Mesendoderm (in vitro differentiated cells): ENCODE results near the gene SMARCC2.

Experiments used
- DNase-seq: peaks from one replicate; pipeline ENCODE4 v3.0.0; 2013
- H2AK5ac ChIP-seq: 2 replicates; pipeline ENCODE4 v1.6.1; 2013; ENCODE audit warnings: low read length, inconsistent platforms
- H2BK120ac ChIP-seq: 2 replicates; pipeline ENCODE4 v1.6.1; 2013; ENCODE audit warnings: low read depth, mild to moderate bottlenecking, low read length, moderate library complexity, mixed read lengths
- H2BK15ac ChIP-seq: replicated peaks from 2 replicates; pipeline ENCODE4 v1.6.1; 2013; ENCODE audit warnings: low read depth, mild to moderate bottlenecking, moderate library complexity
- H2BK5ac ChIP-seq: 2 replicates; pipeline ENCODE4 v1.6.1; 2013; ENCODE audit warnings: low read length, inconsistent platforms
- H3K18ac ChIP-seq: 2 replicates; pipeline ENCODE4 v1.6.1; 2013; ENCODE audit warnings: mild to moderate bottlenecking, low read length, mixed read lengths
- H3K23ac ChIP-seq: one replicate; pipeline ENCODE4 v1.6.1; 2013; ENCODE audit warnings: low read length
- H3K27ac ChIP-seq: 2 replicates; pipeline ENCODE4 v1.5.1; 2013; ENCODE audit warnings: low read depth, mild to moderate bottlenecking, inconsistent platforms, low read length, moderate library complexity
- H3K27me3 ChIP-seq: 2 replicates; pipeline ENCODE4 v1.6.1; 2013; ENCODE audit warnings: low read length, control low read depth, mild to moderate bottlenecking, inconsistent platforms; ENCODE audit not compliant: insufficient read depth, poor library complexity
- H3K36me3 ChIP-seq: 2 replicates; pipeline ENCODE4 v1.6.1; 2013; ENCODE audit warnings: low read length, inconsistent platforms; ENCODE audit not compliant: control insufficient read depth, insufficient read depth
- H3K4ac ChIP-seq: one replicate; pipeline ENCODE4 v1.6.1; 2013; ENCODE audit warnings: low read depth, mild to moderate bottlenecking, low read length, moderate library complexity
- H3K4me1 ChIP-seq: 2 replicates; pipeline ENCODE4 v1.6.1; 2013; ENCODE audit warnings: low read depth, low read length, inconsistent platforms; ENCODE audit not compliant: control insufficient read depth
- H3K4me2 ChIP-seq: 2 replicates; pipeline ENCODE4 v1.6.1; 2013; ENCODE audit warnings: low read length
- H3K4me3 ChIP-seq: 2 replicates; pipeline ENCODE4 v1.5.1; 2013; ENCODE audit warnings: mild to moderate bottlenecking, low read length
- H3K56ac ChIP-seq: one replicate; pipeline ENCODE4 v1.6.1; 2013; ENCODE audit warnings: low read length
- H3K79me1 ChIP-seq: 2 replicates; pipeline ENCODE4 v1.6.1; 2013; ENCODE audit warnings: low read length, inconsistent platforms
- H3K79me2 ChIP-seq: 2 replicates; pipeline ENCODE4 v1.6.1; 2013; ENCODE audit warnings: mild to moderate bottlenecking, low read length; ENCODE audit not compliant: control insufficient read depth, insufficient read depth
- H3K9ac ChIP-seq: 2 replicates; pipeline ENCODE4 v1.6.1; 2013; ENCODE audit warnings: low read length, inconsistent platforms
- H4K5ac ChIP-seq: one replicate; pipeline ENCODE4 v1.6.1; 2013; ENCODE audit warnings: low read length
- H4K8ac ChIP-seq: one replicate; pipeline ENCODE4 v1.6.1; 2013; ENCODE audit warnings: low read depth, mild to moderate bottlenecking, control low read depth, low read length, moderate library complexity
- WGBS: extraction: QIAGEN DNeasy Blood & Tissue Kit; methylation state at CpG from one replicate; pipeline ENCODE4 v1.1.7; 2013; ENCODE audit warnings: low lambda C conversion rate, missing lambda C conversion rate; ENCODE audit not compliant: insufficient coverage; ENCODE audit errors: extremely low coverage; 5-methylcytosine and 5-hydroxymethylcytosine counted together

SMARCC2 gene

GRCh38 chr12:56143217-56143616, 46.1 kb downstream of the SMARCC2 start:
- Histone ChIP-seq H3K4ac (no peak overlapping the region), H2BK15ac (no peak overlapping the region), H2BK120ac (no peak overlapping the region), H3K4me1 (no peaks in the 10 kb centered on the region), H3K36me3 (peaks cover 18% of the 10 kb centered on the region), H3K56ac (no peak overlapping the region), H2AK5ac (no peak overlapping the region), H4K5ac (no peak overlapping the region), H3K4me3 (no peak overlapping the region), H3K27ac (no peak overlapping the region), H3K79me2 (no peaks in the 10 kb centered on the region), H4K8ac (no peak overlapping the region), H3K27me3 (no peaks in the 10 kb centered on the region), H3K9ac (no peak overlapping the region), H2BK5ac (no peak overlapping the region), H3K23ac (no peak overlapping the region), H3K79me1 (no peaks in the 10 kb centered on the region), H3K18ac (no peak overlapping the region), H3K4me2 (no peak overlapping the region)
- DNase-seq = no peak
- WGBS = no CpG with 5 or more reads among the region's 4 CpGs

- H2BK15ac ChIP-seq = no peak overlapping the region
- no peak overlapping the region for H2BK120ac ChIP-seq
- H3K23ac ChIP-seq = no peak overlapping the region
- H3K9ac ChIP-seq = no peak overlapping the region
- H3K4me3 ChIP-seq = no peak overlapping the region
- no peak overlapping the region for H3K4me2 ChIP-seq
- no peak overlapping the region for H3K56ac ChIP-seq
- H3K4ac ChIP-seq = no peak overlapping the region
- H3K4me1 ChIP-seq = no peaks in the 10 kb centered on the region
- H3K27ac ChIP-seq = no peak overlapping the region
- H3K79me2 ChIP-seq = no peaks in the 10 kb centered on the region
- no CpG with 5 or more reads among the region's 19 CpGs for WGBS
- H3K27me3 ChIP-seq = no peaks in the 10 kb centered on the region
- H4K5ac ChIP-seq = no peak overlapping the region
- no peak overlapping the region for H3K18ac ChIP-seq
- peaks cover 24% of the 10 kb centered on the region for H3K36me3 ChIP-seq
- H2BK5ac ChIP-seq = no peak overlapping the region
- DNase-seq = no peak
- H4K8ac ChIP-seq = no peak overlapping the region
- no peak overlapping the region for H2AK5ac ChIP-seq
- no peaks in the 10 kb centered on the region for H3K79me1 ChIP-seq
Measured at GRCh38 chr12:56141946-56142784, 47.1 kb downstream of the SMARCC2 start.

- H3K9ac ChIP-seq = no peak overlapping the region
- no peak overlapping the region for H2AK5ac ChIP-seq
- no peak overlapping the region for H4K5ac ChIP-seq
- no peaks in the 10 kb centered on the region for H3K79me2 ChIP-seq
- DNase-seq = no peak
- no peak overlapping the region for H3K18ac ChIP-seq
- no CpG with 5 or more reads among the region's 14 CpGs for WGBS
- H4K8ac ChIP-seq = no peak overlapping the region
- H3K23ac ChIP-seq = no peak overlapping the region
- H3K4me3 ChIP-seq = no peak overlapping the region
- H3K27ac ChIP-seq = no peak overlapping the region
- H3K4me2 ChIP-seq = no peak overlapping the region
- H2BK120ac ChIP-seq = no peak overlapping the region
- no peaks in the 10 kb centered on the region for H3K4me1 ChIP-seq
- H2BK5ac ChIP-seq = no peak overlapping the region
- H3K56ac ChIP-seq = no peak overlapping the region
- H3K27me3 ChIP-seq = no peaks in the 10 kb centered on the region
- no peaks in the 10 kb centered on the region for H3K79me1 ChIP-seq
- no peak overlapping the region for H2BK15ac ChIP-seq
- no peak overlapping the region for H3K4ac ChIP-seq
- peaks cover 26% of the 10 kb centered on the region for H3K36me3 ChIP-seq
Measured at GRCh38 chr12:56137853-56138571, 51.3 kb downstream of the SMARCC2 start.

- no peak for DNase-seq
- Histone ChIP-seq H3K79me2 (no peaks in the 10 kb centered on the region), H3K4me1 (no peaks in the 10 kb centered on the region), H3K4me2 (no peak overlapping the region), H3K4me3 (no peak overlapping the region), H2BK15ac (no peak overlapping the region), H2AK5ac (no peak overlapping the region), H3K36me3 (peaks cover 21% of the 10 kb centered on the region), H3K27me3 (no peaks in the 10 kb centered on the region), H3K56ac (no peak overlapping the region), H3K18ac (no peak overlapping the region), H3K23ac (no peak overlapping the region), H3K9ac (no peak overlapping the region), H2BK120ac (no peak overlapping the region), H3K79me1 (peaks cover 4% of the 10 kb centered on the region), H3K4ac (no peak overlapping the region), H4K5ac (no peak overlapping the region), H2BK5ac (no peak overlapping the region), H4K8ac (no peak overlapping the region), H3K27ac (no peak overlapping the region)
- WGBS = no CpG with 5 or more reads among the region's 6 CpGs
Measured at GRCh38 chr12:56134897-56135296, 54.4 kb downstream of the SMARCC2 start.

GRCh38 chr12:56130876-56131275, 58.4 kb downstream of the SMARCC2 start:
- Histone ChIP-seq H3K23ac (no peak overlapping the region), H3K36me3 (peaks cover 9% of the 10 kb centered on the region), H4K8ac (no peak overlapping the region), H2BK120ac (no peak overlapping the region), H3K4me1 (peaks cover 8% of the 10 kb centered on the region), H2BK5ac (no peak overlapping the region), H3K4ac (no peak overlapping the region), H3K9ac (no peak overlapping the region), H3K27ac (no peak overlapping the region), H3K4me2 (no peak overlapping the region), H3K4me3 (no peak overlapping the region), H2BK15ac (no peak overlapping the region), H3K56ac (no peak overlapping the region), H4K5ac (no peak overlapping the region), H3K79me2 (peaks cover 4% of the 10 kb centered on the region), H3K79me1 (peaks cover 10% of the 10 kb centered on the region), H3K27me3 (no peaks in the 10 kb centered on the region), H3K18ac (no peak overlapping the region), H2AK5ac (no peak overlapping the region)
- WGBS = no CpG with 5 or more reads among the region's 4 CpGs
- DNase-seq = no peak
